Prostate gland (tissue), 2 donors: ENCODE data around the gene HAUS3. TPM values are rescaled to one million over a fixed set of nuclear protein-coding genes. Genes with fewer than 3 reads are reported as not detected.

Source experiments
- DNase-seq: peaks from one replicate; pipeline ENCODE4 v3.0.0-alpha.2; 2019; ENCODE audit warnings: low spot score
- H3K27ac ChIP-seq, 2 donors: fragments of 200-600 bp; sonication (generic); 2 replicates each; pipeline ENCODE4 v1.5.1; 2017 to 2019
- H3K27me3 ChIP-seq: fragments of 200-600 bp; sonication (generic); replicated peaks from 2 replicates; pipeline ENCODE4 v1.5.1; 2019; ENCODE audit not compliant: insufficient read depth
- H3K36me3 ChIP-seq, 2 donors: fragments of 200-600 bp; sonication (generic); 1 replicate in 1 of 2; 2 replicates in 1 of 2; pipeline versions ENCODE4 v1.5.1 to v1.8.1; 2017 to 2019
- H3K4me1 ChIP-seq: fragments of 200-600 bp; sonication (generic); replicated peaks from 2 replicates; pipeline ENCODE4 v1.5.1; 2019
- H3K4me3 ChIP-seq, 2 donors: fragments of 200-600 bp; sonication (generic); 2 replicates each; pipeline ENCODE4 v1.5.1; 2017 to 2019
- H3K9me3 ChIP-seq: fragments of 200-600 bp; sonication (generic); 2 replicates; pipeline ENCODE4 v1.5.1; 2017
- CTCF ChIP-seq, 4 experiments: fragments of 200-600 bp in 2 of 4; fragments of 450-650 bp in 2 of 4; sonication (generic) in 2 of 4; IDR thresholded peaks; 1 replicate in 3 of 4; 2 replicates in 1 of 4; pipeline ENCODE4 v1.5.1; 2016 to 2019; ENCODE audit warnings: antibody characterized with exemption in 4 of 4, mild to moderate bottlenecking in 2 of 4, moderate library complexity in 2 of 4
- POLR2A ChIP-seq: fragments of 450-650 bp; IDR thresholded peaks from one replicate; pipeline ENCODE4 v1.6.1; 2016; ENCODE audit warnings: antibody characterized with exemption, mild to moderate bottlenecking
- POLR2AphosphoS5 ChIP-seq: sonication (generic); formaldehyde crosslinking; IDR thresholded peaks from one replicate; pipeline ENCODE4 v1.6.1; 2017; ENCODE audit warnings: antibody characterized with exemption
- WGBS: methylation state at CpG from one replicate; pipeline ENCODE4 v1.1.5; 2018; 5-methylcytosine and 5-hydroxymethylcytosine counted together
- intact Hi-C: fragments of 100-400 bp; cut with DNase I; formaldehyde crosslinking; loops from one replicate; pipeline ENCODE4 v1.14.2; 2022
- total RNA-seq, 2 donors: library from RNA; depleted of rRNA; stranded (reverse); fragments of >200 nt; gene quantifications; one replicate each; pipeline ENCODE4 v1.1.0, GENCODE V29; 2016

Gene HAUS3
- total RNA-seq, 2 donors from 2014 or later: 21.1 to 24.2 TPM

- Histone ChIP-seq H3K27me3 (no peaks in the 10 kb centered on the region), H3K27ac (peak overlapping the region in 1 of 2 donors; percentile 27), H3K4me1 (peaks cover 10% of the 10 kb centered on the region), H3K4me3 (no peak overlapping the region), H3K9me3 (no peaks in the 10 kb centered on the region), H3K36me3 (no peaks in the 10 kb centered on the region)
- intact Hi-C loops: loop anchor here (10.0 kb wide), 2 partner anchors 511 to 529 kb away; partner anchors contain the start of genes SLBP and TNIP2
- 23% methylated on average over 5 of the region's 5 CpGs for WGBS
- TF ChIP-seq CTCF (IDR thresholded peaks at IDR 0.05) (peak in 1 of 4 experiments; percentile 27), POLR2AphosphoS5 (no peak)
- DNase-seq: no peak
Observed at GRCh38 chr4:2243681-2244380, 1.9 kb upstream of the HAUS3 start.

GRCh38 chr4:2241003-2241402 lies 918 bp downstream of the HAUS3 start:
- 4% methylated on average over 7 of the region's 7 CpGs for WGBS
- intact Hi-C loops: loop anchor here (10.0 kb wide), 2 partner anchors 514 to 526 kb away; partner anchors contain the start of genes SLBP and TNIP2
- Histone ChIP-seq H3K4me1 (peaks cover 10% of the 10 kb centered on the region), H3K27ac (peak overlapping the region; percentile 78 to 81), H3K27me3 (no peaks in the 10 kb centered on the region), H3K4me3 (peak overlapping the region; percentile 76), H3K9me3 (no peaks in the 10 kb centered on the region), H3K36me3 (no peaks in the 10 kb centered on the region)
- DNase-seq: no peak
- TF ChIP-seq POLR2AphosphoS5: no peak
- no peak for TF ChIP-seq CTCF (IDR thresholded peaks at IDR 0.05)
- no peak for TF ChIP-seq POLR2A

GRCh38 chr4:2236944-2237666 lies 4.8 kb downstream of the HAUS3 start:
- no peak for DNase-seq

GRCh38 chr4:2231082-2231481 lies 10.8 kb downstream of the HAUS3 start:
- WGBS: 95% methylated on average over 6 of the region's 6 CpGs
- Histone ChIP-seq H3K9me3 (no peaks in the 10 kb centered on the region), H3K4me1 (no peaks in the 10 kb centered on the region), H3K27me3 (no peaks in the 10 kb centered on the region), H3K36me3 (no peaks in the 10 kb centered on the region), H3K27ac (no peak overlapping the region), H3K4me3 (no peak overlapping the region)
- intact Hi-C loops: no loop called here
- DNase-seq: no peak
- TF ChIP-seq POLR2A (no peak), CTCF (IDR thresholded peaks at IDR 0.05) (no peak), POLR2AphosphoS5 (no peak)

More at GRCh38 chr4:2236944-2237666, 4.8 kb downstream of the HAUS3 start:
- Histone ChIP-seq H3K4me3 (no peak overlapping the region), H3K36me3 (no peaks in the 10 kb centered on the region), H3K27me3 (no peaks in the 10 kb centered on the region), H3K27ac (no peak overlapping the region), H3K4me1 (peaks cover 10% of the 10 kb centered on the region), H3K9me3 (no peaks in the 10 kb centered on the region)
- no peak for TF ChIP-seq CTCF (IDR thresholded peaks at IDR 0.05)
- TF ChIP-seq POLR2AphosphoS5: no peak
- no peak for TF ChIP-seq POLR2A
- intact Hi-C loops: no loop called here
- 28% methylated on average over 3 of the region's 3 CpGs for WGBS
